NCI-H1930 (cell line): ENCODE data around the gene ZNF669.

Source experiments
- DNase-seq, 2 experiments: peaks; one replicate each; lab custom pipeline; 2025; lab: John Stamatoyannopoulos, UW

Gene ZNF669

DNA sequence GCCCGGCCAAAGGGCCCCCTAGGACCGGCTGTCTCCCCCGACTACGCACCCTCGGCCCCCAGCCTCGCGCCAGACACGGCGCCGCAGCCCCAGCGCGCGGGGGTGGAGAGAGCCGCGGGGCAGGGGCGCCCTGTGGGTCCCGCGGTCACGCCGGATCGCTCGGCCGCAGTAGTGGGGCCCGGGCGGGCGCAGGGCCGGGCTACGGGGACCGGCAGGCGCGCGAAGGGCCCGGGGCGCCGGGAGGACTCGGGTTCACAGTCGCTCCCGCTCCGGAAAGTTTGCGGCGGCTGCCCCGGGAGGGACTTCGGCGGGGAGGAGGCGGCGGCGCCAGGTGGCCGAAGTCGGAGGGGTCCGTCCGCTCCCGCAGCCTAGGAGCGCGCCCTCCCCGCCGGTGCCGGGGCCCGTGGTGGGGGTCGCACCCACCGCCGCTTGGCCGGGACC lies 7.1 kb upstream of the ZNF669 start:
- no peak for DNase-seq

DNA sequence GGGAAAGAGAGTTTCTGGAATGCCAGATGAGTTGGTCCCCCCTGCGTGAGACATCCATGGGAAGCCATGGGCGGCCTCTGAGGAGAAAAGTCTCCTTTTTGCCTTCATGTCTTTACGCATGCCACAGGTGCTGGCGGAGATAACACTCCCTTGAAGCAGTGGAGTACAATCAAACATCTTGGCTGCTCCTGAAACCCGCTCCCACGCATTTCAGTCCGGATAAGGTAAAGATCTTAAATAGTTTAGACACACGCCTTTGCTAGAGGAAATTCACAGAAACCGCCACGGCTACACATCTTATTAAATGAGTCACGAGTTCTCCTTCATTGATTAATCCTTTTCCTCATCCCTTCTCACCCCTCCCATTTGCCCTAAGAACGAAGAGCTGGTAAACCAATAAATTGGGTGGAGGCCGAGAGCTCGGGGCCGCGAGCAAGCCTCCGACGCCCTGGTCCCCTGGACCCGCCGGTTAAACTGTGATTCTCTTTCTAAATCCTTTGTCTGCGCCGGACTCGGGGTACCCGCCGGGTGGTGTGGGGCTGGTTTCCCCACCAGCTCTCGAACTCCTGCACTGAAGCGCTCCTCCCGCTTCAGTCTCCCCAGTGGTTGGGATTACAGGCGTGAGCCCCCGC lies 6.6 kb upstream of the ZNF669 start:
- DNase-seq: no peak

DNA sequence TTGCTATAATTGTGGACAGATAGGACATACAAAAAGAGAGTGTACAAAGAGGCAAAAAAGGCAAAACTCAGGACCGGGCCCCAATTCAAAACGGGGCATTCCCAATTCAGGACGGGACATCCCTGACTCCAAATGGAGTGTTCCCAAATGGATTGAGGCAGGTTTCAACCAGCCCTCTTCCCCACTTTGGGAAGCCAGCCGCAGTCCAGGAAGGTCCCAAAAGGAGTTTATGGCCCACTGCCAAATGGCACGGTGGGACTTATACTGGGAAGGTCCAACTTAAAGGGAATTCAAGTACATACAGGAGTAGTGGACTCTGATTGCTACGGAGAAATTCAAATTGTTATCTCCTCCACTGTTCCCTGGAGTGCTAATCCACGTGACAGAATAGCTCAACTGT lies 3.5 kb upstream of the ZNF669 start:
- no peak for DNase-seq

DNA sequence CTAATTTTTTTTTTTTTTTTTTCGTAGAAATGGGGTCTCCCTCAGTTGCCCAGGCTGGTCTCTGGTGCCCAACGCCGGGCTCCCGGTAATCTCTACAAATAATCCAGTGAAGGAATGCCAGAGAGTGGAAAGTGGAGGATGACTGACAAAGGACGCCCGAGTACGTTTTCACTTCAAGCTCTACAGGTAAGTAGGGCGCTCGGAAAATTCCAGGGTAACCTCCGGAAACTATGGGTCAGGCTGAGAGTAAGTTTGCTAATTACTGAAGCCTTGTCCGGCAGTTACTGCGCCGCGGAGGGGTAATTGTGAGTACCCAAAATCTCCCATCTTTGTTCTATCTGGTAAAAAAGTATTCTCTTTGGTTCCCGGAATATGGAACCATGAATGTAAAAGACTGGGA lies 1.8 kb upstream of the ZNF669 start:
- DNase-seq: no peak

DNA sequence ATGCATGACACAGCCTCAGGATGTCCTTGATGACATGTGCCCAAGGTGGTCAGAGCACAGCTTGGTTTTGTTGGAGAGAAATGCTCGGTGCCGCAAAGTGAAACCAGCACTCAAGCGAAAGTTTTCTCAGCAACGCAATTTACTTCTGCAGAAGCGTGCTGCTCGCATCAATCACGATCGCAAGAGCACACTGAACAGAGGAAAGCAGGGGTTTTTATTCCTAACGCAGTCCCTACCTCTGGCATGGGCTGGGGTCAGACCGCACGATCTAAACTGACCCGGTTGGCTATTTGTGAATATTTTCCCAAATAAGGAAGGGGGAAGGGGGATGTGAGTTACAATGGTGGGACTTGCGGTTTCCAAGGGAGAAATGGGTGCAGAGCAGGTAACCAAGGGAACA lies 809 bp upstream of the ZNF669 start:
- DNase-seq: no peak

DNA sequence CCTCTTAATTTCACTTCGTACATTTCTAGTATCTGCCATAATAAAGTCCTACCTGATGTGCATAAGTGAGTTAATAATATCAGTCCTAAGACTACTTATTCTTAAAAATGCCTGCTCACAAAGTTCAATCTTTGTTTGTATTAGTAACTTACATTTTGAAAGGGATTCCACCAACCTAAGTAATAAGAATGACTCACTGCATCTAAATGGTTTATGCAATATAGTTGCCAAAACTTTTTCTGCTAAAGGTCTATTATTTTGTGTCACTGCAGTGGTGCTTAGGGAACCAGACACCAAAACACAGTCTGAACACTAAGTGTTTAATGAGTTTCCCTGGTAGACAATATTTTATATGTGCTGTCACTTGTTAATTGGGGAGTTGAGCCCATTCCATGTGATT lies 1.8 kb downstream of the ZNF669 start:
- DNase-seq: no peak

DNA sequence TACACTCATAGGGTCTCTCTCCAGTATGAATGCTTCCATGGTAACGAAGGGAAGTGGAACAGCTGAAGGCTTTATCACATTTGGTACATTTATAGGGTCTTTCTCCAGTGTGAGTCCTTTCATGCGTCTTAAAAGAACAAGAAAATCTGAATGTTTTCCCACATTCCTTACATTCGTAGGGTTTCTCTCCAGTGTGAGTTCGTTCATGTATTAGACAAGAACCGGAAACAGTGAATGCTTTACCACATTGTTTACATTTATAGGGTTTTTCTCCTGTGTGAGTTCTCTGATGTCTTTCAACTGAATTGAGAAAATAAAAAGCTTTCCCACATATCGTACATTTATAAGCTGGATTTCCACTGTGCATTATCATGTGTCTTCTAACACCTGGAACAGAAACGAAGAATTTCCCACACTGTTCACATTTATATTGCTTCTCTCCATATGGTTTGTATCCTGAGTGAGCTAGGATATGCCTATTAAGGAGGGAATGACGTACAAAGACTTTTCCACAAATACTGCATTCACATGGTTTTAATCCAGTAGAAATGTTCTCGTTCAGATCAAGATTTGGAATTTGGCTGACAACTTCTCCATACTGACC lies 3.4 kb downstream of the ZNF669 start:
- no peak for DNase-seq

DNA sequence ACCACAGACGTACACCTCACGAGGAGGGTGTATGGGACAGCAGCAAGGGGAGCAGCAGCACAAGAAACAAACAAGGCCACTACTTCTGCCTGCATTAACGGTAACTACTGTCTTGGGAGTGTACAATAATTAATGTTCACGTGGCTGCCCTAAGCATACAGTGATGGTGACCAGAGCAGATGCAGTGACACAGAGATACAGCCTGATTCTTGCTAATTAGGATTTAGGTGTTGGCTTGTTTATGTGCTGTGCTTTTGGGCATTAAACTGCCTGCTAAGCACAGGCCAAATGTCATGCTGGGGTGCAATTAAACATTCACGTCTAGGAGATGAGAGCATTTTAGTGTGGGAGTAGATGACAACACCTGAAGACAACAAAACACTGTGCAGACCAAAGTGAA lies 7.2 kb downstream of the ZNF669 start:
- no peak for DNase-seq

DNA sequence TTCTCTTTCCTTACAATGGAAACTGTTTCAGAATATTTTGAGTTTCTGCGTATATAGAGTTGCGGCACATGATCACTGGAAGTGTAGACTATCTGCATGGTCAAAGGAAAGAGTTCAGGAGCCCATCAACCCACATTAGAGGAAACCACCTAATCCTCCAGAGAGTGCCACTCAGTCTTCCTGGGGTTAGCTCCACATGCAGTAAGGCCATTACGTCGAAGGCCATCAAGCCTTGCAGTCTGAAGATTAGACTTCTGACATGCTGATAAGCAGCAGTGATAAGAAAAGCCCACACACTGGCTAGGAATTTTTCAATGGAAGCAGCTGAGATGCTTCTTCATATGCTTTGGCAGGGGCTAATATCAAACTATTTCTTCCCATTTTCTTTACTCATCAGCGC lies 7.6 kb downstream of the ZNF669 start:
- no peak for DNase-seq

DNA sequence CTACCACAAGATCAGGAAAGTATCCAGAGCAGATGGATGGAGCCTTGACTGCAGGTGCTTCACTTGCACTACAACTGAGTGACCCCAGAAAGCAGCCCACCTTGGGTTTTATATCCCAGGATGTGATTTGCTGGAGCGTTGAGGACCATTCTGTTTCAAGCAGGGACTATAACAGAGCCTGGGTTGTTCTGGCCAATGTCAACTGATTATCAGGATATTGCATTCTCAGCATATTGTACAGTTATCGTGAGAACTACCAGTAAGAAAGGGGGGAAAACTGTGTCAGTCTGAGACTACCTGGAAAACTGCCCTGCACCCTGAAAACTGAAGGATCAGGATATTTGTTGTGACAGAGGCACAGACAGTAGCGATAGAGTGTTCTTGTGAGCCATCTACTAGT lies 8.0 kb downstream of the ZNF669 start:
- no peak for DNase-seq

DNA sequence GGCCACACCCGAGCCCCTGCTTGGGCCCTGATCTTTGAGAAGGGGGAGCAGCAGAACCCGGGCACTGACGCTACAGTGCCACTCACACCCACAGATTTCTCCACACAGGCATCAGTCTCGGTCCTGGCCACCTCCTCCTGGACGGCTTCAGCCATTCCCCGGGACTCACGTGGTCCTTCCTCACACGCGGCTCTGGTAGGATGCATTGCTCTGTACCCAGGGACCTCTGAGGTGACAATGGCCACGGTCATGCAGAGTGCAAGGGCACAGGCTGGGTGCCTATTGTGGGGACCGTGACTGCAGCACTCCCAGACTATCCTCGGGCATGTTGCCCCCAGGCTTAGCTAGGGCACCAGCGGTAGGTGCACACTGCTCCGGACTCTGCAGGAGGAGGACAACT lies 13.7 kb downstream of the ZNF669 start:
- DNase-seq: no peak

DNA sequence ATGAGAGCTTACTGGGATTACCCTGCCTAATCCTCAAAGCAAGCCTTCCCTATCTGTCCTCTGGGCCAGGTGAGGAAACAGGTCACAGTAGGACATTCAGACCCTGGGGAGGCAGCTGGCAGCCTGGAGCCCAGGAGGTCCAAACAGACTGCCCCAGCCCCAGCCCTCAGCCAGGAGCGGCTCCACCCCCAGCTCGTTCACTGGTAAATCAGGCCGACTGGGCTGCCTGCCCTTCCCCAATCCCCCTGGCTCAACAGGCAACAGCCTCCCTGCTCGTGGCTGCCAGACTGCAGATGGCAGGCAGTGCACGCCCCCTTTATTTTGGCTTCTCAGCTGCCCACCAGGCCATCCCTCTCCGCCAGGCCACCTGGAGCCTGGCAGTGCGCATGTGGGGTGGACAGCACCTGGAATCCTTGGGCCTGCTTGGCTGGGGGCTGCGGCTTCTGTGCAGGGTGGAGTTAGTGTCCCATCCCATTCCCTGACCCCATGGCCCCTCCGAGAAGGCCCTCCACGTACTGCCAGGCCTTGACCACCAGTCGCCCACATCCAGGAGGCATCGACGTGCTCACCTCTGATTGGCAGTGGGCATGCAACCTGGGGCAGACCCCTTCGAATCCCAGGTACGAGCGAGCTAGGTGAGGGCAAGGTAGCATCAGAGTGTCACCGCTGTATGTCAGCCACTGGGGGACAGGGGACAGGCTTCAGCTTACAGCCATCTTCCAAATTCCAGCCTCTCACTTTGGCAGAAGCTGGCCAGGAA lies 14.4 kb downstream of the ZNF669 start:
- DNase-seq: no peak

DNA sequence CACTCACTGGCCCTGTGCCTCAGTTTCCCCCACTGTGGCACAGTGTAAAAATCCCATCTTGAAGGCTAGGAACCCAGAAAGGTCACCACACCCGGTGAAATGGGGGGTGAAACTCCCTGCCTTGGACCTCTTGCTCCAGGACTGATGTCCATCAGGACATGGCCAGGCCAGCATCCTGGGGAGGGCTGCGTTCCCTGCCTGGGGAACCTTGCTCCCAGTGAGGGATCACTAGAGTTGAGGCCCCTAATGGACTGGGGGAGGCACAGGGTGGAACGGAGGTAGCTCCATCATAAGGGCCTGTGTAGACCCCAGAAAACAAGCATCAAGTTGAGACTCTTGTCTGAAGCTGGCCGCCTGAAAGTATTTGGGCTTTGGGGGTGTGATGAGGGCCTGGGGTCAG lies 15.2 kb downstream of the ZNF669 start:
- no peak for DNase-seq

DNA sequence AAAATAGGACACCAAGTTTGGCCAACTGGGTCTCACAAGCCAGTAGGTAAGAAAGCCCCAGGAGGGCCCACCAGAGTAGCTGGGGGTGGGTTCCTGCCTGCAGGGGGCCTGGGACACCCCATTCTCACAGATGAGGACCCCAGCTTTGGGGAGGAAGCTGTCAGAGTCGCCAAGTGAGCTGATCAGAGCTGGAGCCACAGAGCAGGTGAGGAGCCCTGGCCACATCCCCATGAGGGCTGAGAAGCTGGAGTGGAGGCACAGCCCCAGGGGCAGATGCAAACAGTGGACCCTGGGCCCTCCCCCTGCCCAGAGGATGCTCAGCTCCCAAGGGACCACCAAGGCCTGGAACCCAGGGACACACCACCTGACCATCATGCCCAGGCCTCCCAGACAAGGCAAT lies 16.9 kb downstream of the ZNF669 start:
- no peak for DNase-seq

DNA sequence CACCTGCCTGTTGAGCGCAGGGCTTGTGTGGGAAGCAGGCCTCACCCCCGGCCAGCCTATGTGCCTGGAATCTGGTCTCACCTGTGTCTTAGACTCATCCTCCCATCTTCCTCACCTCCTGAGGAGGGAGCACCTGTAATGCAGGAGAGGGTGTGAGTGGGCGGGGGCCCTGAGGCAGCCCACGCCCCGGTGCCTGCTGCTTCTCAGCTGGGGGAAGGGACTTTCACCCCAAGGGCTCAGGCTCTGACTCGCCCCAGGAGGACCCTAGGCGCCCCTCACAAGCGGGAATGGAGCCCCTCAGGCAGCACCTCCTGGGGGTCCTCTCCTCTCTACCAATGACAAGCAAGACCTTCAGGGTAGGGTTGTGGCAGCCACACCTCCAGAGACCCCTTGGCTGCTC lies 18.8 kb downstream of the ZNF669 start:
- DNase-seq: no peak

DNA sequence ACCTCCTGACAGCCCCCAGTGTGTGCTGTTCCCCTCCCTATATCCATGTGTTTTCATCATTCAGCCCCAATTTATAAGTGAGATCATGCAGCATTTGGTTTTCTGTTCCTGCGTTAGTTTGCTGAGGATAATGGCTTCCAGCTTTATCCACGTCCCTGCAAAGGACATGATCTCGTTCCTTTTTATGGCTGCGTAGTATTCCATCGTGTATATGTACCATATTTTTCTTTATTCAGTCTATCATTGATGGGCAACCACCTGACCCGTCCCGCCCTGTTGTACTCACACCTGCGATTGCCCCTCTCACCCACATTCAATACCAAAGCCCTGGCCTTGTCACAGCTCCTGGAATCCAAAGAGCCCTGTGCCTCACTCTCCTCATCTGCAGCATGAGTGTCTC lies 19.4 kb downstream of the ZNF669 start:
- no peak for DNase-seq

DNA sequence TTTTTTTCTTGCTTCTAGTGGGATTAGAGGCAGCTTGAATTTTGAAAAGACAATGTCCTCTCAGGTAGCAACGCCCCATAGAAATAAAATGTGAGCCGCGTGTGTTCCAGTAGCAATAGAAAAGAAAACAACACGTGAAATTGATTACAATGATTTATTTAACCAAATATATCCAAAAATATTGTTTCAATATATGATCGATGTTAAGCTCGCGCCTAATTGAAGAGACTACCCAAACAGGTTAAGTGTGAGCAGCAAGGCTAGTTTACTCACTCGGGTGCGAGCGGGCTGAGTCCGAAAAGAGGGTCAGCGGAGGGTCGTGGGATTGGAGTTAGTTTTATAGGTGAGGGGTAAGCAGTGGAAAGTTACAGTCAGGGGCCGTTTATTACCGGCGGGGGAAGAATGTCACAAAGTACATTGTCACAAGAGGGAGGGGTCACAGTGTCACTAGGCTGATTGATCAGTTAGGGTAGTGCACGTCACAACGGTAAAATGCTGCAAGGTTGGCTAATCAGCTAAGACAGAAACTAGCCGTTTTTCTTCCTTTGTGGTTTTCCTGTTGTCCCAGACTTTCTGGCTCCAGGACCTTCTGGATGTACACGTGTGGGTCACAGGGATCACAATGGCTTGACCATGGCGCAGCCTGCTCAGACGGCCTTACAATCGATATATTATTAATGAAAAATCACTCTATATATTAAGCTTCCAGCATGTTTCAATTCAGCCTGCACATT lies 24.8 kb downstream of the ZNF669 start:
- no peak for DNase-seq

DNA sequence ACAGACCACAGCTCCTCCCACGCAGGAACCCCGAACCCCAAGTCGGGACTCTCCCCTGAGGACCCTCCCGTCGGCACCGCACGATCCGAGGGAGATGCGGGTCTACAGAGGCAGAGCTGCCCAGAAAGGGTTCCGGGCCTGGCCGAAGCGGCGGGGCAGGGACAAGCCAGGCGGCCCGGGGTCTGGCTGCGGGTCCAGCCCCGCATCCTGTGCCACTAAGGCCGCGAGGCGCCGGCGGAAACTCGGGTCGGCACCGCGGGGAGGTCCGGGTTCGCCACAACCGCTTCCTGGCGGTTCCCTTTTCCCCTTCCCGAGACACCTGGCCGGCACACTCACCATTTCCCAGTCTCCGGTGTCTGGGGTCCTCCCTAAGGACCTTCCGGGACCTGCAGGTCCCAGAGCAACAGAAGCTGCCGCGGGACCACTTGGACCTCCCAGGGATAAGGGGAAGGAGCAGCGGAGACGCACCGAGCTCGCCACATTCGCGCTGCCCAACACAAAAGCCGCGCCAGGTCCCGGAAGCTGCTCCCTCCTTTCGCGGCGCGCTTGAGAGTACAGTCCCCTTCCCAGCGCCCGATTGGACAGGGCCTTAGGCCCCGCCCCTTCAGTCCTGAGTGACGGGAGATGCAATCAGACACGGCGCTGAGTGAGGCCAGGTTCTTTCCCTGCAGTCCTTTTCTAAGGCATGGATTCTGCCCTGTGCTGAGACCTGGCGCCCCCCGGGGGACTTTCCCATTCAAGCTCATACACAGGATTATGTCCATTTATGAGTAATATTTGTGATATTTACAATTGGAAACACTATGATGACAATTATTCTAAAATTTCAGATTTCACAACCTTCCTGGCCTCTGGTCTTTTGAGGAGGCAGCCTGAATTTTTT lies 25.7 kb downstream of the ZNF669 start, which contains the start of gene ZNF670:
Gene ZNF670 (minus strand): TSS at position 554 of the 883 bp plus-strand sequence. CDS start 215 bp downstream, at position 339.
- peak; percentile 96 to 97 for DNase-seq

DNA sequence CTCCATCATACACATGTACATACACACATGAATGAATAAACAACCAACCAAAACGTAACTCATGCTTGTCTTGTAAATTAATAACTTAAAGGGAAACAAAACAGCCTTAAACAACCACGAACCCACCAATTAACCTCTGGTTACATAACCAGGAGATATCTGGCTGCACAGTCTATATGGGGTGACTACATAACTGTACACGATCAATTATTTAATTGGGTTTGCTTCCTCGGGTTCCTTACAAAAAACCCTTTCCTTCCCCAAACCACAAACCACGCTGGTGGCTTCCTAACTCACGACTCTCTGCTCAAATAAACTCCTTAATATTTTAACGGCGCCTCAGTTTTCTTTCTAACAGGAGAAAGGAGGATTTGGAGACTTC lies 26.3 kb downstream of the ZNF669 start:
- no peak for DNase-seq

DNA sequence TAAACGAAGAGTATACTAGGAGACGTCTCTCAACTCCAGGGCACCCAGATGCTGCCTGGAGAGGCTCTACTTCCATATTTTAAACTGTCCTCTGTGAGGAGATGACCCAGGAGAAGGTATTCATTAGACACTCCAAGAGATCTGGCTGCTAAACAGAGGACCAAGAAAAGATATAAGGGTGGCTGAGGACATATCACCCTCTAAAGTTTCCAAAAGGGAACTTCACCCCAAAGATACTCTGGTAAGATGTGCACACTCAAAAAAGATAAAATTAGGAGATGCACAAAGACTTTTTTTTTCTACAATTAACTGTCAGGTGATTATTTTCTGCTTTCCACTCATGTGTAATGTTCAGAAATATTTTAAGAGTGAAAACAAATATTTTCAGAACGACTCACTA lies 26.9 kb downstream of the ZNF669 start:
- no peak for DNase-seq

DNA sequence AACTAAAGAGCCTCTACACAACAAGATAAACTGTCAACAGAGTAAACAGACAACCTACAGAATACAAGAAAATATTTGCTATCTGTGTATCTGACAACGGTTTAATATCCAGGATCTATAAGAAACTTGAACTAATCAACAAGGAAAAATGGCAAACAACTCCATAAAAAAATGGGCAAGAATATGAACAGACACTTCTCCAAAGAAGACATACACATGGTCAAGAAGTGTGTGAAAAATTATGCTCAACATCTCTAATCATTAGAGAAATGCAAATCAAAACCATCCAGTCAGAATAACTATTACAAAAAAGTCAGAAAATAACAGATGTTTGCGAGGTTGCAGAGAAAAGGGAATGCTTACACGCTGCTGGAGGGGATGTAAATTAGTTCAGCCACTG lies 33.5 kb downstream of the ZNF669 start:
- no peak for DNase-seq

DNA sequence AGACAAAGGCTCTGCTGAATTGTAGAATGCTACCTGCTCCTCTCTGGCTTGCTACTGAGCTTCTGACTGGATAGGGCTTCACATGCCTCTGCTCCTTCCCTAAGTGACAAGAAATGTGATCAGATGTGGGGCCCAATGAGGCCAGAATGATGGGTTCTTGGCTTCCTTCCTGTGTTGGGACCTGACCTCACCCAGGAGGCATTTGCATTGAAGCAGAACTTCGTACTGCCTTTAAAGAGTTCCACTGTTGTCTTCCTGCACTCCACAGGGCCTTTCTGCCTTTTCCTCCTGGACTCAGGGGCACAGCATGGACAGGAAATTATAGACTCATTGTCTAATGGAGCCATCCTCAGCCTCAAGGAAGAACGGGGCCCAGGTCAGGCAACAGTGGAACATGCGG lies 39.9 kb downstream of the ZNF669 start:
- DNase-seq: no peak
